Umbilical cord (tissue), 2 donors: Measurements from ENCODE around the gene PDE4B. TPM values are rescaled to one million over a fixed set of nuclear protein-coding genes. Genes with fewer than 3 reads are reported as not detected.

Experiments used
- DNase-seq: peaks from one replicate; pipeline ENCODE4 v3.0.0-alpha.2; 2015; ENCODE audit warnings: low spot score
- total RNA-seq: library from RNA; depleted of rRNA; stranded (reverse); fragments of >200 nt; gene quantifications from one replicate; pipeline ENCODE4 v1.2.3, GENCODE V29; 2014; ENCODE audit warnings: low replicate concordance; ENCODE audit not compliant: insufficient read depth

The PDE4B gene
- total RNA-seq, 1 donor from 2014 or later: 61.6 TPM

- DNase-seq: no peak
These were observed 384.8 kb downstream of the PDE4B start for GRCh38 chr1:66177510-66177909.

DNA sequence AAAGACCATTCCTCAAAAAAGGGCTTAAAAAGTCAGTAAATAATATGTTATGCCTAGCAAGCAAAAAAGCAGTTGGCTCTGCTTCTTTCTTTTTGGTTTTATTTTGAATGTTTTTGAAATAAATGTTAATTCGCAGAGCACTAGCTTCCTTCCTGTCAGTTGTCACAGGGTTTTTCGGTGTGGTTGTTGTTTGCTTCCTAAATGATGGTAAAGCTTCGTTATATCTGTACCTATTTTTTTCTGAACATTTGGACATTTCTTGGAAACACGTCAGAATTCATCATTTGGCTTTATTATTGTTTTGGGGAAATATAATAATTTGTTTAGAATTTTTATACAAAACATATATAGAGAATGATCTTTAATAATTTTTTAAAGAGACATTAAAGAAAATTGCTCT lies 389.3 kb downstream of the PDE4B start:
- no peak for DNase-seq

DNA sequence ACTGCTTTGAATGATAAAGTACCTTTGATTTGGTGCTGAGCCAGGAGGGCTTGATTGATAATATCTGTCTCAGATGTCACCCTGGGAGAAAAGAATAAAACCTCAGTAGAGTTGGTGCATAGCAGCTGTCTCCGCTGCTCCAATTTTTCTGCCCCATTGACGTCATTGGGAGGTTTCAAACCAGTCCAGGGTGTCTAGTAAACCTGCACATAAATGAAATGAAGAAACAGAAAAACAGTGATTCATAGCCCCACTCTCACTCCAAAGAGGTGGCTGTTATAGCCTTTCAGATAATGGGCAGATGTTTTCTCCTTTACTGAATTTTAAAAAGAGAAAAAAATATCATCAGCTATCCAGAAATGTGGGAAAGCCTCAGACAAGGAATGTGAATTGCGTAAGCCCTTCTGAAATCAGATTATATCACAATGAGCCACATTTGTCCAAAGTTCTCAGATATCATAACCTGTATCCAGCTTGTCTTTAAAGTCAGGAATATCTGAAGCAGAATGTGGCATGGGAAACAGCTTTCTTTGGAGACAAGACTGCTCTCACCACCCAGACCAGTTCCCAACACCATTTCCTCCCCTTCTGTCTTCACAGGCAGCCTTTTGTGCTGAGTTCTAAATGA lies 390.0 kb downstream of the PDE4B start:
- peak; percentile 16 for DNase-seq

GRCh38 chr1:66183400-66183799 lies 390.7 kb downstream of the PDE4B start:
- no peak for DNase-seq

- DNase-seq: no peak
These were observed 404.4 kb downstream of the PDE4B start for GRCh38 chr1:66197120-66197519.

DNA sequence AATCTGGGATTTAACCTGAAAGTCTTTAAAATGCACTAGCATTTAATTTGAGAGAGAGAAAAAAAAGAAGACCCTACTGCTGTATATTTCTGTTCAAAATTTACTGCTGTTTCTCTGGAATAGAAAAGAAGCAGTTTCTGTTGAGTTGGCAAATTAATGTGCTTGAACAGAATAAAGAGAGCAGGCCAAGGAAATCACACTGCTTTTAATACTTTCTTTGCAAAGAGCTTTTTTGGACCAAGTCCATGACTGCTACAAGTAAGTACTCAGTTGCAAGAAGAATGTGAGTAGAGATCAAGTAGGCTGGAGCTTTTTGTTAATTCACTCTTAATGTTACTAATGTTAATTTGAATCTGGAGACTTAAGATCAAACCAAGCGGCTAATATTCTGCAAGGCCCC lies 405.1 kb downstream of the PDE4B start:
- peak; percentile 82 for DNase-seq

DNA sequence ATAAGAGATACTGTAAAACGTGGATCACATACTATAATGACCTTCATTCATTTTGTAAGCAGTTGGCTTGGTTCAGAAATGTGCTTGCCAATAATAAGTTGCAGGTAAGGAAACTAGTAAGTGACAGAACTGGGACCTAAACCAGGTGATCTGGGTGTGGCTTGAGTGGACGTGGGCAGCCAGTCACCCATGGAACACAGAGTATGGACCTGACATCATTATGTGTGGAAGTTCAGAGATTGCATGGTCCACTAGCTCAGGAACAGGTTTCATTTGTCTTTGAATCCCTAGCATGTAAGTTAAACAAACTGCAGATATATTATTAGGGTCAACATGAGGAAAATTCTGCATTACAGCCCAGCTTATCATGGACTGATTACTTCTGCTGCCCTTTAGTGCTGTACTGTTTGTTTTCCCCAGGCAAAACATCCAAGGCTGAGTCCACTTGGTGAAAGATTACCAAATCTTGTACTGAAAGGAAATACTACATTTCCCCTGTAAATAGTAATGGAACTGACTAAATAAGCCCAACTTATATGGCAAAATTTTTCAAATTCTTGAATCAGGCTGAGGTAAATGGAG lies 414.0 kb downstream of the PDE4B start:
- peak; percentile 17 for DNase-seq

DNA sequence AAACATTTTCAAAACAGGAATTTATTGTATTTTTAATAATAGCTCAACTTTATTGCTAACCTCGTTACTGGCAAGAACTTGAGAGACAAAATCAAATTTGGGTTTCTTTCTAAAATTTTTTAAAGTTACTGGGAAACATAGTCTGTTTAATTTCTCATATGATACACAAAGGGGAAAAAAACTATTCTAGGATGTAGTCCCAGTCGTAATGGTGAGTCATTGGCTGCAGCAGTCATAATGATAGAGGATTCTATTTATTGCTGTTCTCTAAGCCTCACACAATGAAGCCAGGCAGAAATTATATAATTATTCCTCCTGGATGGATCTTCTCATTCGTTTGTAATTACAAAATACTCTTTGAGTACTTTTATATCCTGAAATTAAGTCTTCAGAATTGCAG lies 414.8 kb downstream of the PDE4B start:
- peak; percentile 58 for DNase-seq

- DNase-seq: no peak
These were observed 415.9 kb downstream of the PDE4B start for GRCh38 chr1:66208632-66209031.

GRCh38 chr1:66210635-66211244 lies 418.0 kb downstream of the PDE4B start:
- DNase-seq: no peak

DNA sequence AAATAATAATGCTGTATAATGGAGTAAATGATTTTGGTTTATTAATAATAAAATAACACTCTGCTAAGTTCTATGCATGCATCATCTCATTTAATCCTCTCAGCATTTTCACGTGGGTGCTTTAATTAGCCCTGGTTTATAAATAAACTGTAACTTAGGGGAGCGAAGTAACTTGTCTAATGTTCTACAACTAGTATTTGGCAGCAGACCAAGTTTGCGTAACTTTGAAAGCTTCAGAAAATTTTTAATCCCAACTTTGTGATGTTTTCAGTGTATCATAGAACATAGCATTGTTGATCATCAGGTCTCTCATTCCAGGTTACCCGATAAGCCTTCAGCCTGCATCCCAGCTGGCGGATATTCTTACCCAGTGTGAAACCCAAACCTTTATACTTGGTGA lies 418.8 kb downstream of the PDE4B start:
- no peak for DNase-seq

DNA sequence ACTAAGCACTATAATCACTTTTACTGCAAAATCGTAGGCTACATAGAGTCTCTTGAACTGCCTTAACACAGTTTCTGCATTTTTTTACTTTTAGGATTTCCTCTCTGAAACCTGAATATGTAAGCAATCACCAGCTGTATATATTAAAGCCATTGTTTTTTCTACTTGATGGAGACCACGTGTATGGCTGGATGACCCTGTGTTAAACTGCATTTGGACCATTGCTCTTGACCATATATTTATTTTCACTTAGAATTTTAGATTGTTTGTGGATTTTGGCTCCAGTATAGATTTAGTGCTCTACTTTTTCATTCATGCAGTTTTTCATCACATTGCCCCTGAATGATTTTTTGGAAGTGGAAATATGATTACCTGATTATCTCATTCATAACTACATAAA lies 420.8 kb downstream of the PDE4B start:
- DNase-seq: no peak

DNA sequence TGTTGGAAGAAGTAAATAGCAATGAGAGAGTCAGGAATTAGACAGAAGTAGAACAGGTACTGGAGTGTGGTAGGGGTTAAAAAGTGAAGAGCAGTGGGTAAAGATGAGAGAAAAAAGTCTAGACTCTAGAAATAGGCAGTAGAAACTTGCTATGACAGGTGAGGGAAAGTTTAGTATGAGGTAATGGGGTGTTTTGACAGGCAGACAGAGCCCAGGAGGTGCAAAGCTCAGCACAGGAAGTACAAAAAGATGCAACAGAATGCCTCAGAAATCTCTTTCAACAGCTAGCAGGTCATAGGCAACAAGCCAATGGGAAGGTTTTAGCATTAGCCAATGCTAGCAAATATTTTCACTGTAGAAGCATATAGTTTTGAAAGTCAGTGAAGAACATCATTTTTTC lies 422.2 kb downstream of the PDE4B start:
- no peak for DNase-seq

GRCh38 chr1:66217021-66217420 lies 424.3 kb downstream of the PDE4B start:
- DNase-seq: no peak

DNA sequence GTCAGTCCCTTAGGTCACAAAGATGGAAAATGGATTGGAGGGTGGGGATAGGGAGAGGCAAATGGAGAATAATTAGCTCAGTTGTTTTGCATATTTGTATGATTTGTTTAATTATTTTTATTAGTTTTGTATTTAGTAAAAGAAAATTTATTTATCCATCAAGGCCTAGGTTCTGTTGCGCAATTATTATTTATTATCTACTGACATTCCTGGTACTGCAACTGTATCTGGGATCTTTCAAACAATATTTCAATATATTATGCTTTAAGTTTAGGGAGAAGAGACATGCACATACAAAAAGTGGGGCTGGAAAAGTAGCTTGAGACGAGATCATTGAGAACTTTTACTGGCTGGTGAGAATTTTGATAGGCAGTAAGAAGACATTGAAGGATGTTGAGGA lies 424.9 kb downstream of the PDE4B start:
- DNase-seq: no peak

DNA sequence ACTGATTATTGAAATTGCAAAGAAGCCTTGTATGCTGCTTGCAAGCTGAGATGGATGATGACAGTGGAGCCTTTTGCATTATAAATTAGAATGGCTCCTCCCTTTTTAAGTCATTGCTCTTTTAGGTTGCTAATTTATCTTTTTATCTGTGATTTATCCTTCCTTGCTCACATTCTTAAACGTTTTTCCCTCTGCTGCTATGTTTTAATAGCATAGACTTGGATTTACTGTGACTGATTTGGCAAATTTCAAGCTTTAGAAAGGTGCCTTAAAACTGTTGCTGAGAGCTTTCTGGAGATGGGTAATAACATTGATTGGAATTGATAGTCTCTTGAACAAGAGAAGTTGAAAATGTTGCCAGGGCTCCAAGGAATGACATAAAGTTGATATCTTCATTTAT lies 427.8 kb downstream of the PDE4B start:
- DNase-seq: no peak

DNA sequence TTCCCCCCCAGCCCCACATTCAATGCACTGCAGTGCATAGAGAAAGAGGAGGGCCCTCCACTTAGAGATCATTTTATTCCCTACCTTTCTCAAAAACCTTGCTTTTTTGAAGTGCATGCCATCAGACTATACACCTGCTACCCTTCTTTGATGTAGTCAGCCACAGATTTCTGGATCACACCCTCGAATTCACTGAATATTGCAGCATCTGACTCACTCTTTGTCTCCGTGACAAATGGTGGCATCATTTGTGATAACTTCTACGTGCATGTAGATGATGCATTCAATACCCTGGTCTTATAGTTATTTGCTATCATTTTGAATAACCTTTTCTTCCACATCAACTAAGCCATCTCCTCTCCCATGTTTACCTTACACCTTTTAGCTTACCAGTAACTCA lies 431.0 kb downstream of the PDE4B start:
- no peak for DNase-seq

DNA sequence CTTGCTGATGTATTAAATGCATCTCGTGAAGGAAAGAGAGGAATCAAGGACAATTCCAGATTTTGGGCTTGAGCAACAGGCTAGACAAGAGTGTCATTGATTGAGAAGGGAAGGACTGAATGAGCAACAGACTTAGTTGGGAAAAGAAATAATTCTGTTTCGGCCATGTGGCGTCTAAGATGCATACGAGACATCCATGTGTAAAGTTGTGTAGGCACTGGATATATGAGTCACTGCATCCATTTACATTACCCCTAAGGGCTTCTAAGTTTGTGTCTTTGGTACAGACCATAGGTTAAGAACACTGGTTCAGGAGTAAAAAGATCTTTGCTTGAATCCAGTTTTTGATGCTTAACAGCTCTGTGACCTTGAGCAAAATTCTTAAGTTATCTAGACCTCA lies 434.3 kb downstream of the PDE4B start:
- DNase-seq: no peak

GRCh38 chr1:66227966-66228365 lies 435.3 kb downstream of the PDE4B start:
- DNase-seq: no peak

DNA sequence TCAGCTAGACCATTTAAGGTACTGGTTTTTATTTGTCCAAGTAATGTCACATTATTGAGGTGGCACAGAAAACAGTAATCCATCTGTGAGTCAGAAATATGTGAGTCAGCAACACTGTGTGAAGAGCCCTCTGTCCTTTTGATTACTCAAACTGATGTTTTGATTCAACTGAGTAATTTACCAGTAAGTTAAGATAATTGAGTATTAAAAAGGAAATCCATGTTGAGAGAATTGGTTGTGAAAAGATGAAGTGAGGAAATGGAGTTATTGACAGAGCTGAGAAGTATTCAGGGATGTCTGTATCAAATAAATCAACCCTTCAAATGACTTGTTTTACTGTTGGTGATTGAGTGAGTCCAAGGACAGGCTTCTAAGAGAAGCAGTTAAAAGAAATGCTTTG lies 438.5 kb downstream of the PDE4B start:
- DNase-seq: no peak

DNA sequence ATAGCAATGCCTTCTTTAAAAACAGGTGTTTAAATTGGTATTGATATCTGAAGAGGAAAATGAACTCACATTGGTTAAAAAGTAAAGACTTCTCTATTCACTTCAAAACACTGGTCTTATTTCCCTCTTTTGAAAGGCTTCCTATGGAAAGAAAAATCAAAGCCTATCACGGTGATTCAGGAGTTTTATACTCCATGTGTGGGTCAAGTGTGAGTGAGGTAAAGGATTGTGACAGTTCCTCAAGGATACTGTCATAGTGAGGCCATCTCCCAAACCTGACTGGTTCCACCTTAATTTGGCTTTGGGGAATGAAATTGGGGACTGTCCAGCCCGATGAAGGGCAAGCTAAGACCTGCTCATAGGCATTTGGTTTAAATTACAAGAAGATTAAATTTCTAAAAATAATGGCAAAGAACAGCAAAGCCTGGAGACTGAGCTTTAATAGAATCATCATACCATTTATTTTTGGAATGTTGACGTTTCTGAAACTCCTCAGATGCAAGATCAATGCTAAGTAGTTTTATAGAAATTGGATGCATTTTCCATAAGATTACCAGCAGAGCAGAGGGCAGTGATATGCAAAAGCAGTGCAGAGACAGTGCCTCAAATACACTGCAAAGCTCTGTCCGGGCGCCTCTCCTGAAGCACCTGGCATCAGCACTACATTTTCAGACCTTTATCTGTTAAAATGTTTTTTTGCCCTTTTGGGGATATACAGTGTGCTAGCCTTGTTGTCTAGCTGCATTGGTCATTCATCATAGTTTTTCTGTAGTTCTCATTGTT lies 439.2 kb downstream of the PDE4B start:
- no peak for DNase-seq

DNA sequence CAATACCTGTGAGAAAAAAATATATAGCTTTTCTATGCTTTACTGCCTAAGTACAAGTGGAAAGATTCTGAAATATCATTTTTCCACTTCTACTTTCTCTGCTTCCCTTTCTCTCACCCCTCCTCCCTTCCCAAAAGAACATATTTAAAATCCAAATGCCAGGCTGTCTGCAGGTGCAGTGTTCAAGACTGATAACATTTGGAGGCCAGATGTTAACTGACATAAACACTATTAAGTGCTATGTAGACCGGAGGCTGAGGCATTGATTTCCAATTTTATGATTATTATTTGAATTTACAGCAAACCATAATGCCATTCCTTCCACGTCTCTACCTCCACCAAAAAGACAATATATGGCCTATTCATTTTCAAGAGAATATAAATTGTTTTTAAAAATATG lies 444.3 kb downstream of the PDE4B start:
- DNase-seq: no peak
